ENCODE results near the gene NREP.
"Not testable (repeated sequence)": the region's sequence is repeated elsewhere in the genome, so short reads cannot be mapped to it uniquely, and the experiment has no call there.

Gene NREP

GRCh38 chr5:111738118-111738517 lies 18.9 kb downstream of the NREP start:
- DNase-seq (ENCODE audit: low spot score), result no peak

GRCh38 chr5:111737716-111738115 lies 19.3 kb downstream of the NREP start:
- DNase-seq (ENCODE audit: low spot score), result no peak

GRCh38 chr5:111735583-111736270 lies 21.3 kb downstream of the NREP start:
- peak; percentile 36 for DNase-seq (ENCODE audit: low spot score)

- no peak for DNase-seq (ENCODE audit: low spot score)
Measured at GRCh38 chr5:111734597-111734996, 22.4 kb downstream of the NREP start.

- DNase-seq (ENCODE audit: low spot score), result peak; percentile 15
Measured at GRCh38 chr5:111734013-111734412, 23.0 kb downstream of the NREP start.

- no peak for DNase-seq (ENCODE audit: low spot score)
Measured at GRCh38 chr5:111733571-111733970, 23.4 kb downstream of the NREP start.

- DNase-seq (ENCODE audit: low spot score), result no peak
Measured at GRCh38 chr5:111731638-111732037, 25.4 kb downstream of the NREP start.

- DNase-seq (ENCODE audit: low spot score), result no peak
Measured at GRCh38 chr5:111730659-111731382, 26.2 kb downstream of the NREP start.

GRCh38 chr5:111728941-111729340 lies 28.1 kb downstream of the NREP start:
- DNase-seq (ENCODE audit: low spot score), result no peak

GRCh38 chr5:111726986-111727385 lies 30.0 kb downstream of the NREP start:
- DNase-seq (ENCODE audit: low spot score), result no peak

- DNase-seq (ENCODE audit: low spot score), result no peak
Measured at GRCh38 chr5:111722140-111722539, 34.9 kb downstream of the NREP start.

GRCh38 chr5:111720333-111720890 lies 36.6 kb downstream of the NREP start:
- DNase-seq (ENCODE audit: low spot score), result no peak

GRCh38 chr5:111719773-111720172 lies 37.2 kb downstream of the NREP start:
- no peak for DNase-seq (ENCODE audit: low spot score)

GRCh38 chr5:111716789-111717188 lies 40.2 kb downstream of the NREP start:
- not testable (repeated sequence) for DNase-seq (ENCODE audit: low spot score)

- DNase-seq (ENCODE audit: low spot score), result no peak
Measured at GRCh38 chr5:111707630-111708164, 49.3 kb downstream of the NREP start.

GRCh38 chr5:111706345-111706744 lies 50.6 kb downstream of the NREP start:
- no peak for DNase-seq (ENCODE audit: low spot score)

- no peak for DNase-seq (ENCODE audit: low spot score)
Measured at GRCh38 chr5:111704452-111705085, 52.4 kb downstream of the NREP start.

- DNase-seq (ENCODE audit: low spot score), result no peak
Measured at GRCh38 chr5:111703662-111704061, 53.3 kb downstream of the NREP start.

- no peak for DNase-seq (ENCODE audit: low spot score)
Measured at GRCh38 chr5:111699976-111700375, 57.0 kb downstream of the NREP start.

- no peak for DNase-seq (ENCODE audit: low spot score)
Measured at GRCh38 chr5:111699324-111699723, 57.7 kb downstream of the NREP start.

GRCh38 chr5:111697881-111698757 lies 58.9 kb downstream of the NREP start:
- no peak for DNase-seq (ENCODE audit: low spot score)

- DNase-seq (ENCODE audit: low spot score), result no peak
Measured at GRCh38 chr5:111697215-111697614, 59.8 kb downstream of the NREP start.
